Stimulated activated CD8-positive, alpha-beta memory T cell treated with anti-CD3 and anti-CD28 coated beads, Interleukin-2, amount 100 ng/mL, for 1 hour (primary cell): Measurements from ENCODE around the gene WASHC4.

Experiments
- DNase-seq, 2 donors: peaks; one replicate each; pipeline ENCODE4 v3.0.0-alpha.2; 2020; ENCODE audit warnings: low read depth in 2 of 2

The WASHC4 gene

GRCh38 chr12:105107494-105108371, at the start of gene WASHC4:
TSS of gene WASHC4 (plus strand) at chr12:105107731. CDS start at chr12:105107801, 70 bp downstream.
- DNase-seq = peak; percentile 86

- DNase-seq = no peak
Measured at GRCh38 chr12:105060715-105061378, 46.7 kb upstream of the WASHC4 start.

- DNase-seq = no peak
Measured at GRCh38 chr12:105064564-105065178, 42.9 kb upstream of the WASHC4 start.

GRCh38 chr12:105067511-105068031, 40.0 kb upstream of the WASHC4 start:
- DNase-seq = no peak

- DNase-seq = no peak
Measured at GRCh38 chr12:105069936-105070702, 37.4 kb upstream of the WASHC4 start.

GRCh38 chr12:105071981-105072380, 35.5 kb upstream of the WASHC4 start:
- no peak for DNase-seq

GRCh38 chr12:105072888-105073488, 34.5 kb upstream of the WASHC4 start:
- no peak for DNase-seq

GRCh38 chr12:105076098-105076497, 31.4 kb upstream of the WASHC4 start:
- DNase-seq = no peak

GRCh38 chr12:105076913-105077312, 30.6 kb upstream of the WASHC4 start:
- DNase-seq = no peak

- no peak for DNase-seq
Measured at GRCh38 chr12:105077435-105077834, 30.1 kb upstream of the WASHC4 start.

GRCh38 chr12:105078712-105079570, 28.6 kb upstream of the WASHC4 start:
- DNase-seq = no peak

GRCh38 chr12:105083031-105083430, 24.5 kb upstream of the WASHC4 start:
- DNase-seq = no peak

GRCh38 chr12:105083551-105084105, 23.9 kb upstream of the WASHC4 start:
- no peak for DNase-seq

GRCh38 chr12:105084251-105085250, 23.0 kb upstream of the WASHC4 start, which contains the start of gene ALDH1L2:
TSS of gene ALDH1L2 (minus strand) at chr12:105084458. CDS start at chr12:105084436, 22 bp downstream.
- DNase-seq = peak; percentile 2 to 19

- DNase-seq = no peak
Measured at GRCh38 chr12:105085501-105085900, 22.0 kb upstream of the WASHC4 start.

GRCh38 chr12:105089817-105090216, 17.7 kb upstream of the WASHC4 start:
- no peak for DNase-seq

GRCh38 chr12:105090361-105090760, 17.2 kb upstream of the WASHC4 start:
- no peak for DNase-seq

- DNase-seq = no peak
Measured at GRCh38 chr12:105091476-105092206, 15.9 kb upstream of the WASHC4 start.
